Measurements from ENCODE around the gene FMN1. TPM values are rescaled to one million over a fixed set of nuclear protein-coding genes. Genes with fewer than 3 reads are reported as not detected.

Gene FMN1
- total and polyA plus RNA-seq, 4 donors: 0.26 to 23.4 (median 9.8) TPM

DNA sequence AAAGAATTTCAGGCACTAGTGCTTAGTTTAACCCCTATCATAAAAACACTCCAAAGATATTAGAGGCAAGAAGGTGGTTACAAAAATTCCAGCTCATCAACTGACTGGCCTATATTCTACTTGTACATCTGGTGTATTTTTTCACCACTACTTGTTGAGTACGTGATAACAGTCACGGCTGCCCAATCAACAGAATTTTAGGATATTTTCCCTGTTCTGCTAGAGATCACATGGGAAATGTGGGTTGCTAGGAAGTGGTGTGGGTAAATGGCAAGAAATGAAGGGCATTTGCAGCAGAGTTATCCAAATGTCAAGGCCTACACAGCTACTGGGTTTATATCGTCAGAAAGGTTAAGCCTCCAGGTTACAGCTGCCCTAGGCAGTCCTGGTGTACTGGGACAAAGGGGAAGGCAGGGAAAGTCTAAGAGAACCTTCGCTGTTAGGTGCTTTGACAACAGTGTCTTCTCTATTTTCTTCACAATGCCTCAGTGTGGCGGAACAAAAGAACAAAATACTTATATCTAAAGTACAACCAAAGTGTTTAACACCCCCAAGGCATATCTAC is 81.9 kb downstream of the FMN1 start:
- H3K4me1 ChIP-seq (ENCODE audit: control insufficient read depth in 1 of 2, insufficient read depth in 2 of 2, low read length in 2 of 2): no peaks in the 10 kb centered on the region
- no peaks in the 10 kb centered on the region for H3K27me3 ChIP-seq (ENCODE audit: control insufficient read depth in 1 of 2, insufficient read depth in 2 of 2, low read length in 1 of 2)
- intact Hi-C loops (cut with DNase I): no loop called here
- H3K9me3 ChIP-seq (ENCODE audit: control insufficient read depth, low read length): no peaks in the 10 kb centered on the region
- DNase-seq (no peak), ATAC-seq (ENCODE audit: low FRiP score) (no peak)
- H3K27ac ChIP-seq (ENCODE audit: low read depth in 1 of 2, low read length in 2 of 2): no peak overlapping the region
- 76 to 80% methylated on average over 5 of the region's 5 CpGs for WGBS, 2 donors
- no peak overlapping the region for H3K4me3 ChIP-seq (ENCODE audit: low read length in 2 of 2)
- no peaks in the 10 kb centered on the region for H3K36me3 ChIP-seq (ENCODE audit: control insufficient read depth in 1 of 2, insufficient read depth in 2 of 2, low read length in 1 of 2)

DNA sequence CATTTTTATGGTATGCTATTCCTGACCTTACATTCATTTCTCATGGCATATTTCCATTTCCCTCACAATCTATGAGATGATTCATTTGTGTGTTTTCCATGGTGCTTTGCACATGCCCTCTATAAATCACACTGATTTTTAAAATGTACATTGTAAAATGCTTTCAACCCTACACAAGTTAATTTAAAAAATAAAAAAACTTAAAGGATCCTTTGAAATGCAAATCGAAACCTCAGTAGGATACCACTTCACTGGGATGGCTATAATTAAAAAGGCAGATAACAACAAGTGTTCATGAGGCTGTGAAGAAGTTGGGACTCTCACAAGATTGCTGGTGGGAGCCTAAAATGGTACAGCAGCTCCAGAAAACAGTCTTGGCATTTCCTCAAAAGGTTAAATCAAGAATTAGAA is 83.5 kb downstream of the FMN1 start:
- no peaks in the 10 kb centered on the region for H3K27me3 ChIP-seq (ENCODE audit: control insufficient read depth in 1 of 2, insufficient read depth in 2 of 2, low read length in 1 of 2)
- DNase-seq (no peak), ATAC-seq (ENCODE audit: low FRiP score) (no peak)
- intact Hi-C loops (cut with DNase I): no loop called here
- 31 to 45% methylated on average over 1 of the region's 1 CpG for WGBS, 2 donors
- no peaks in the 10 kb centered on the region for H3K36me3 ChIP-seq (ENCODE audit: control insufficient read depth in 1 of 2, insufficient read depth in 2 of 2, low read length in 1 of 2)
- H3K4me3 ChIP-seq (ENCODE audit: low read length in 2 of 2): no peak overlapping the region
- H3K27ac ChIP-seq (ENCODE audit: low read depth in 1 of 2, low read length in 2 of 2): no peak overlapping the region
- H3K9me3 ChIP-seq (ENCODE audit: control insufficient read depth, low read length): no peaks in the 10 kb centered on the region
- no peaks in the 10 kb centered on the region for H3K4me1 ChIP-seq (ENCODE audit: control insufficient read depth in 1 of 2, insufficient read depth in 2 of 2, low read length in 2 of 2)

DNA sequence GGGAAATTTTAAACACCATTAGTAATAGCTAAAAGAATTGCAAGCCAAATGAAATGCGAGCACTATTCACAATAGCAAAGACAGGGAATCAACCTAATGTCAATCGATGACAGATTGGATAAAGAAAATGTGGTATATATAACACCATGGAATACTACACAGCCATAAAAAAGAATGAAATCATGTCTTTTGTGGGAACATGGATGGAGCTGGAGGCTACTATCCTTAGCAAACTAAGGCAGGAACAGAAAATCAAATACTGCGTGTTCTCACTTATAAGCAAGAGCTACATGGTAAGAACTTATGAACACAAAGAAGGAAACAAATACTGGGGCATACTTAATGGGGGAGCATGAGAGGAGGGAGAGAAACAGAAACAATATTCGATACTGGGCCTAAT is 85.2 kb downstream of the FMN1 start:
- Histone ChIP-seq H3K27ac (ENCODE audit: low read depth in 1 of 2, low read length in 2 of 2) (no peak overlapping the region), H3K4me3 (ENCODE audit: low read length in 2 of 2) (no peak overlapping the region), H3K4me1 (ENCODE audit: control insufficient read depth in 1 of 2, insufficient read depth in 2 of 2, low read length in 2 of 2) (no peaks in the 10 kb centered on the region), H3K36me3 (ENCODE audit: control insufficient read depth in 1 of 2, insufficient read depth in 2 of 2, low read length in 1 of 2) (no peaks in the 10 kb centered on the region), H3K27me3 (ENCODE audit: control insufficient read depth in 1 of 2, insufficient read depth in 2 of 2, low read length in 1 of 2) (no peaks in the 10 kb centered on the region), H3K9me3 (ENCODE audit: control insufficient read depth, low read length) (no peaks in the 10 kb centered on the region)
- WGBS, 2 donors: 93% methylated on average over 4 of the region's 4 CpGs
- DNase-seq: no peak
- intact Hi-C loops (cut with DNase I): no loop called here
- no peak for ATAC-seq (ENCODE audit: low FRiP score)

DNA sequence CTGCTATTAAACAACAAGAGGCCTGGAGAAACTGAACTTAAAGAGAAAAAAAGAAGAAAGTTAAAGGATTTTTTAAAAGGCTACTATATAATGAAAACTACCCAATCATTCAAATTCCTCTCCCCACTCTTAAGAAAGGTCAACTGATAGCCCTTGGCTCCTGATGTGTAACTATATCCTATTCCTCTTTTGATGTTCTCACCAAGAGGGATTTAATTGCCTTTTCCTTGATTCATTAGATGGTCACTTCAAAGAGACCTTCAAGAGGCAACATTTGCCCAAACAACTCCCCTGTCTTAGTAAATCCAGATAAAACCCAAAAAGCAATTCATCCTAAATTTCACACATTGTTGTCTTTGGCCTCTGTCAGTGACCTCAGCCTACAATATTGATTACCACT is 86.0 kb downstream of the FMN1 start:
- H3K4me3 ChIP-seq (ENCODE audit: low read length in 2 of 2): no peak overlapping the region
- no peaks in the 10 kb centered on the region for H3K27me3 ChIP-seq (ENCODE audit: control insufficient read depth in 1 of 2, insufficient read depth in 2 of 2, low read length in 1 of 2)
- no peak for DNase-seq
- H3K36me3 ChIP-seq (ENCODE audit: control insufficient read depth in 1 of 2, insufficient read depth in 2 of 2, low read length in 1 of 2): no peaks in the 10 kb centered on the region
- no peaks in the 10 kb centered on the region for H3K9me3 ChIP-seq (ENCODE audit: control insufficient read depth, low read length)
- intact Hi-C loops (cut with DNase I): no loop called here
- H3K27ac ChIP-seq (ENCODE audit: low read depth in 1 of 2, low read length in 2 of 2): no peak overlapping the region
- no peak for ATAC-seq (ENCODE audit: low FRiP score)
- no peaks in the 10 kb centered on the region for H3K4me1 ChIP-seq (ENCODE audit: control insufficient read depth in 1 of 2, insufficient read depth in 2 of 2, low read length in 2 of 2)

DNA sequence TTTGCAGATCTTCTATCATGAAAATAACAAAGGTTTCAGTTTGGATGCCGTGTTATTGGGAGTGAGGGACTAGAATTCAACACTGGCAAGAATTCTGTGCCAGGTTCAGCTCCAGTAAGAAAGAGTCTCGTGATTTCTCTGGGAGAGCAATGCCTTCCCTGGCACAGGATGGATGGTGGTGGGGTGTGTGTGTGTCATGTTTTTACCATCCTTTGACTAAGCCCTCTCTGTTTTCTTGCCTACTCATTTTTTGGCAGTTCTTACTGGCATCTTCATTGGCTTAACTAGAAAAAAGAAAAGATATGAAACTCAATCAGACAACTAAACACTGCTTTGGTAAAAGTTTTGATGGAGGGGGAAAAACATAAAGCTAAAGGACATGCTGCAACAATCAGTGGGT is 86.6 kb downstream of the FMN1 start:
- H3K27me3 ChIP-seq (ENCODE audit: control insufficient read depth in 1 of 2, insufficient read depth in 2 of 2, low read length in 1 of 2): no peaks in the 10 kb centered on the region
- no peaks in the 10 kb centered on the region for H3K4me1 ChIP-seq (ENCODE audit: control insufficient read depth in 1 of 2, insufficient read depth in 2 of 2, low read length in 2 of 2)
- intact Hi-C loops (cut with DNase I): no loop called here
- no peak overlapping the region for H3K4me3 ChIP-seq (ENCODE audit: low read length in 2 of 2)
- no peak for ATAC-seq (ENCODE audit: low FRiP score)
- no peaks in the 10 kb centered on the region for H3K9me3 ChIP-seq (ENCODE audit: control insufficient read depth, low read length)
- no peak for DNase-seq
- no peak overlapping the region for H3K27ac ChIP-seq (ENCODE audit: low read depth in 1 of 2, low read length in 2 of 2)
- WGBS, 2 donors: 68 to 71% methylated on average over 2 of the region's 2 CpGs
- H3K36me3 ChIP-seq (ENCODE audit: control insufficient read depth in 1 of 2, insufficient read depth in 2 of 2, low read length in 1 of 2): no peaks in the 10 kb centered on the region

DNA sequence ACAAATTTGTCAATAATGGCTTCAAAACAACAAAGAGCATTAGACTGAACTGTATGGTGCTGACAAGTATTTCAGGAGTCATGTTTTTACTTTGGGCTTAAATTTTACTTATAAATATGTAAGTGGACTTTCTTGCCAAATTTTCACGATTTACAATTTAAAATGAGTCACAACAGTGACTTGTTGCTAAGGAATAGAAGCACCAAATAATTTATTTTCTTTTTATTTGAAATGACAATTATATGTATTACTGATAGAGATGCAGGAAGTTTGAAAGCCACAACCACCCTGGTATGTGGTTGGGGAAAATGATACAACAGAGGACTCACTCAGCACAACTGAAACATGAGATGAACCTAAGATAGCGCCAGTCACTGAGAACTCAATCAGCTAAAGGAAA is 90.3 kb downstream of the FMN1 start:
- DNase-seq (no peak), ATAC-seq (ENCODE audit: low FRiP score) (no peak)
- Histone ChIP-seq H3K4me1 (ENCODE audit: control insufficient read depth in 1 of 2, insufficient read depth in 2 of 2, low read length in 2 of 2) (no peaks in the 10 kb centered on the region), H3K27me3 (ENCODE audit: control insufficient read depth in 1 of 2, insufficient read depth in 2 of 2, low read length in 1 of 2) (no peaks in the 10 kb centered on the region), H3K9me3 (ENCODE audit: control insufficient read depth, low read length) (no peaks in the 10 kb centered on the region), H3K4me3 (ENCODE audit: low read length in 2 of 2) (no peak overlapping the region), H3K27ac (ENCODE audit: low read depth in 1 of 2, low read length in 2 of 2) (no peak overlapping the region), H3K36me3 (ENCODE audit: control insufficient read depth in 1 of 2, insufficient read depth in 2 of 2, low read length in 1 of 2) (no peaks in the 10 kb centered on the region)
- 44 to 45% methylated on average over 2 of the region's 2 CpGs for WGBS, 2 donors
- intact Hi-C loops (cut with DNase I): no loop called here

DNA sequence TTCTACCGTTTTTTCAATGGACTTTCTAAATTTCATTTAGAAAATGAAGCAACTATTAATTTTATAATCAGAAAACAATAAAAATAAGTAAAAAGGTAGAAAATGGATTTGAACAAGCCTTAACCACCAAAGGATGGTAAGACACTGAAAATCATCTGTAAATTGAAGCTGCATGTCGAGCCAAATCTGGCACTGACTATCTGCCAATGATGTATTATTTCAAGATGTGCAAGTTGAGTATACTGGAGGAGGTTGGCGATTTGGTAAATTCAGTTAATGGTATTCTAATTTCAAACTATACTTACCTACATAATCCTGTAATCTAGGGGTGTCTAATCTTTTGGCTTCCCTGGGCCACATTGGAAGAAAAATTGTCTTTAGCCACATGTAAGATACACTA is 93.5 kb downstream of the FMN1 start:
- DNase-seq: no peak
- H3K4me1 ChIP-seq (ENCODE audit: control insufficient read depth in 1 of 2, insufficient read depth in 2 of 2, low read length in 2 of 2): no peaks in the 10 kb centered on the region
- WGBS, 2 donors: 89% methylated on average over 3 of the region's 3 CpGs
- no peaks in the 10 kb centered on the region for H3K36me3 ChIP-seq (ENCODE audit: control insufficient read depth in 1 of 2, insufficient read depth in 2 of 2, low read length in 1 of 2)
- ATAC-seq (ENCODE audit: low FRiP score): no peak
- peaks cover 0 to 1% of the 10 kb centered on the region in 2 donors for H3K27me3 ChIP-seq (ENCODE audit: control insufficient read depth in 1 of 2, insufficient read depth in 2 of 2, low read length in 1 of 2)
- intact Hi-C loops (cut with DNase I): no loop called here
- H3K9me3 ChIP-seq (ENCODE audit: control insufficient read depth, low read length): no peaks in the 10 kb centered on the region
- no peak overlapping the region for H3K27ac ChIP-seq (ENCODE audit: low read depth in 1 of 2, low read length in 2 of 2)
- H3K4me3 ChIP-seq (ENCODE audit: low read length in 2 of 2): no peak overlapping the region

DNA sequence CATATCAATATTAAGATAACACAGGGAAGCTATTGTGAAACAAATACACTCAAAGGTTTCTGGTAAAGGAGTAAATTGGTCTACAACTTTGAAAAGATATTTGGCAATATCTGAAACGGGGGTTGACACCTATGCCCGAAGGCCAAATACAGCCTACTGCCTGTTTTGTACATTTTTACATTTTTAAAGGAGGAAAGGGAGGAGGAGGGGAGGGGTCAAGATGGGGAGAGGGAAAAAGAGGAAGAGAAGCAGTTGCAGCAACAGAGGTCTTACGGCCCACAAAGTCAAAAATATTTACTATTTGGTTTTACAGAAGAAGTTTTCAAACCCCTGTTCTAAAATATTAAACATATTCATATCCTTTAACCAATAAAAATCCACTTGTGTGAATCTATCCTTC is 94.2 kb downstream of the FMN1 start:
- H3K27me3 ChIP-seq (ENCODE audit: control insufficient read depth in 1 of 2, insufficient read depth in 2 of 2, low read length in 1 of 2): peaks cover 0 to 1% of the 10 kb centered on the region in 2 donors
- DNase-seq (no peak), ATAC-seq (ENCODE audit: low FRiP score) (no peak)
- H3K27ac ChIP-seq (ENCODE audit: low read depth in 1 of 2, low read length in 2 of 2): no peak overlapping the region
- no peaks in the 10 kb centered on the region for H3K9me3 ChIP-seq (ENCODE audit: control insufficient read depth, low read length)
- no peaks in the 10 kb centered on the region for H3K4me1 ChIP-seq (ENCODE audit: control insufficient read depth in 1 of 2, insufficient read depth in 2 of 2, low read length in 2 of 2)
- H3K36me3 ChIP-seq (ENCODE audit: control insufficient read depth in 1 of 2, insufficient read depth in 2 of 2, low read length in 1 of 2): no peaks in the 10 kb centered on the region
- 85 to 86% methylated on average over 3 of the region's 3 CpGs for WGBS, 2 donors
- intact Hi-C loops (cut with DNase I): no loop called here
- H3K4me3 ChIP-seq (ENCODE audit: low read length in 2 of 2): no peak overlapping the region

DNA sequence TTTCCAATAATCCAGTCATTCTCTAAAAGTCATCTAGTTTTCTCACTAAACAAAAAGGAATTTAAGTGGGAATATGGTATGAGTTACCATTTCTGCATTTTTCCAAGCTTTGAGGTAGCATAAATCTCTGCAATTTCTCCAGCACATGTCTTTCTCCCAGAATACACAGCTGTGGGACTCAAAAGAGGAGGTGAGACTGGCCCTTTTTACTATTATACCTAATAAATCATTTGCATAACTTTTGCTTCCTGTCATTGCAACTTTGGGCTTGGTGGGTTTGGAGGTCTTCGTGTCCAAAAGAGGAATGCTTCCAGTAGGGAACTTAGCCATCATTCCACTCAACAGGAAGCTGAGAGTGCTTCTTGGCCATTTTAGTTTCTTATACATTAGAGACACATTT is 94.8 kb downstream of the FMN1 start:
- Histone ChIP-seq H3K27me3 (ENCODE audit: control insufficient read depth in 1 of 2, insufficient read depth in 2 of 2, low read length in 1 of 2) (peaks cover 0 to 1% of the 10 kb centered on the region in 2 donors), H3K9me3 (ENCODE audit: control insufficient read depth, low read length) (no peaks in the 10 kb centered on the region), H3K4me1 (ENCODE audit: control insufficient read depth in 1 of 2, insufficient read depth in 2 of 2, low read length in 2 of 2) (no peaks in the 10 kb centered on the region), H3K4me3 (ENCODE audit: low read length in 2 of 2) (no peak overlapping the region), H3K36me3 (ENCODE audit: control insufficient read depth in 1 of 2, insufficient read depth in 2 of 2, low read length in 1 of 2) (no peaks in the 10 kb centered on the region), H3K27ac (ENCODE audit: low read depth in 1 of 2, low read length in 2 of 2) (no peak overlapping the region)
- DNase-seq (no peak), ATAC-seq (ENCODE audit: low FRiP score) (no peak)
- WGBS, 2 donors: 32 to 33% methylated on average over 1 of the region's 1 CpG
- intact Hi-C loops (cut with DNase I): no loop called here

Measured in aorta (tissue), 5 donors.